HG03108 (cell line): ENCODE results near the gene DOK4.
A peak's percentile ranks its signal among the peaks of the same experiment; 100 is the strongest.

Source experiments
- ATAC-seq: cut with Tn5 transposase; IDR thresholded peaks from one replicate; pipeline ENCODE4 v1.9.1; 2021; ENCODE audit warnings: moderate library complexity; ENCODE audit not compliant: unreplicated experiment

The DOK4 gene

GRCh38 chr16:57478396-57479204 is 7.7 kb downstream of the DOK4 start:
- ATAC-seq: no peak

DNA sequence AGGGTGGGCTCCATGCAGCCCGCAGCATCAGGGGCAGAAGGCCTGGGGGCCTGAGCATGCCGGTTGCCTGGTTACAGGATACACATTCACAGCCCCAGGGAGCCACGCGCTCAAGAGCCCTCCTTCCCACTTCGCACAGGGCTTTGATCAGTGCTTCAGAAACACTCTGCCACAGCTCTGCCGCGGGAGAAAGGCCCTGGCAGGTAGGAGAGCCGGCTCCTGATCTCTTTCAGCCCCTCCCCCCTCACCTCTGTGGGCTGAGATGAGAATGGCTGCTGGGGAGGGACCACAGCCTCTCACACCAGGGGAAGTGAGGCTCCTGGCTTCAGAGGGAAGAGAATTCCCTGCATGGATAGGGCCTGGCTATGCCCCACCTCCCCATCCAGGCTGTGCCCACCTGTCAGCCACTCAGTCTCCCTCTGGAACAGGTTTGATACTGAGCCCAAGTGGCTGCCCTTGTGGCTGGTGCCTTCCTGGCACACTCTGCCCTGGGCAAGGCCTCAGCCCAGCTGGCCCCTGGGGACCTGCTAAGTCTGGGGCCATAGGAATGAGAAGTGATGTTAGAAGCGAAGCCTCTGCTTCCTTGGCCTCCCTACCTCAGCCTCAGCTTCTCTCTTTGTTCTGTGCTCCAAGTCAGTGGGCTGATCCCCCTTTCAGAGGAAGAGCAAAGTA is 8.6 kb downstream of the DOK4 start:
- ATAC-seq: no peak

- no peak for ATAC-seq
Measured at GRCh38 chr16:57476546-57477410, 9.5 kb downstream of the DOK4 start.

DNA sequence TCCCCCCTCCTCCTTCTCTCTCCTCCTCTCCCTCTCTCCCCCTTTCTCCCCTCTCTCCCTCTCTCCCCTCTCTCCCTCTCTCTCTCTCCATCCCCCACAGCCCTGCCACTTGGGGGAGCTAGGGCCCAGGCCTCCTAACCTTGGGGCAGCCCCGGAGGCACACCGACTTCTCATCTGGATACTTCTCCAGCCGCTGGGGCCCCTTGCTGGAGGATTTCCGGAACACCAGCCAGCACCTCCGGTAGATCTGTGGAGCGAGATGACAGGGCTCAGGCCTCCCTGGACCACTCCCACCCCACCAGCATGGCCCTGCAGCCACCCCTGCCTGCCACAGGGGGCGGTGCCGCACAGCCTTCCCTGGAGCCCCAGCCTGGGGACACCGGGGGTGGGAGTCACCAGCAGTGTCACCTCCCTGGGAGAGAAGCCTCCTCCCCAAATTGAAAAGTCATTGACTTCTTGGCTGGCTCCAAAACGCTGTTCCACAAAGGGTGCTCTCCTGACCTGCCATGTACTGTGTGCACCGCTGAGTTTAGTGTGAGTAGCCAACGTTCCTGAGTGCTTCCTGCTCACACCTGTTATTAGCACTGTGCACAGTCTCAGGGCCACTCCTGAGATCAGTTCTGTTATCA is 10.5 kb downstream of the DOK4 start:
- ATAC-seq: peak; percentile 85

DNA sequence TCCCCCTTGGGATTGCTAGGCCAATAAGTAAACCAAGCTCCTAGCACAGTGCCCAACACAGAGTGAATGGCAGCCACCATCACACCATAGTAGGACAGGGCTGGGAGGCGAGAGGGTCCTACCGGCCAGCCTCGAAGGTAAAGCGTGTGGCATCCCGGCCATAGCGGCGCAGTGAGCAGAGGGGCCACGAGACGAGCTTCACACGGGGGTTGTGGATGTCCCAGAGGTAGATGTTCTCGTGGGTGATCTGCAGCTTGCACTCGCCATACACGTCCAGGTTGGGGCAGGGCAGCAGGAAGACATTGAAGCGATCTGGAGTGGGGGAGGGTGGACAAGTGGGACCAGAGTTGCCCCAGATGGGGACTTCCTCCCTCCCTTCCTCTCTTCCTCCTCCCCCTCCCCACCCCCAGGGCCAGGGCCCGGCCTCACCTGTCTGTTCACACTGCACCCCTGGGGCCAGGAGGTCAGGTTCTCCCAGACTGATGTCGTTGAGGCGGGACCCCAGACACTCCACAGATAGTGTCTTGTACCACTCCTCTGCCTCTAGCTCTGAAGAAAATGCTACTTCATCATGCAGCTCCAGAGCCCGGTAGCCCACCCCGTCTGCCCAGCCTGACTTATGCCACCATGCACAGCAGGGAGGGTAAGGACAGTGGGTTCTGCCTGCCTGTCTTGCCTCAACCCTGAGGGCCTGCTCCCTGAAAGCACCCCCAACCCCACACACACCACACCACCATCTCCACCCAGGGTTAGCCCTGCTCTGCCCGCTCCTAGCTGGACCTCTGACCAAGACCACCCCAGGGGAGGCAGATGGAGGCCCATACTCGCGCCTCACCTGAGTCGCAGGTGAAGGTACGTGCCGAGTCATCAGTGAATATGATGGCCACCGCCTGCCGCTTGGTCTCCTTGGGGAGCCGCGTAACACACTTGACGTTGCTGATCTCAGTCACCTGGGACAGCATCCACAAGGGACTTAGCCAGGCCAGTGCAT is 11.3 kb downstream of the DOK4 start:
- no peak for ATAC-seq

- no peak for ATAC-seq
Measured at GRCh38 chr16:57473906-57474305, 12.4 kb downstream of the DOK4 start.

DNA sequence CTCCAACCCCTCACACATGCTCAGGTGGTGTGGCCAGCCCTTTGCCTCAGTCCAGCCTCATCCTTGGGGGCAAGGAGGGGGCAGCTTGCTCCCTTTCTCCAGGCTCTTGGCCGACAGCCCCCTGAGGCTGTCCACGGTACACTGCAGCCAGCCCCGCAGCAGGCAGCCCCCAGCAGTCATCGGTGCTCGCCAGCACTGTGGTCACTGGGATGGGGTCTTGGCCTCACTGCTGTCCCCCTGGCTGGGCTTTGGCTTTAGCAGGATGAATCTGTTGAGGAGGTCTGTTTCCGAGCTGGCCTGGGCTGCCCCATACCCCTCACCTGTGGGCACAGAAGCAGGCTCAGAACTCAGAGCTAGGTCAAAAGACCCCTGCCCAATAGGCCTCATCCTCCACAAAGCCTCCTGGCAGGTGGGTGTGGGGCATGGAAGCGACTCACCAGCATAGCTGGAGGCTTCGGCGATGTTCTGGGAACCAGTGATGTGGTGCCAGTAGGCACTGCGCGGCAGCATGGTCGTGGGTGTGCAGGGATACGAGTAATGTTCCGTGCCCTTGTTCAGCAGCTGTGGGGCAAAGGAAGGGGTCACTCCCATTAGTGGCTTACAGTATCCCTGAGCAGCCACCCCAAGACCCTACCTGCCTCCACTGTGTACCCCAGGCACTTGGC is 13.0 kb downstream of the DOK4 start:
- ATAC-seq: no peak

DNA sequence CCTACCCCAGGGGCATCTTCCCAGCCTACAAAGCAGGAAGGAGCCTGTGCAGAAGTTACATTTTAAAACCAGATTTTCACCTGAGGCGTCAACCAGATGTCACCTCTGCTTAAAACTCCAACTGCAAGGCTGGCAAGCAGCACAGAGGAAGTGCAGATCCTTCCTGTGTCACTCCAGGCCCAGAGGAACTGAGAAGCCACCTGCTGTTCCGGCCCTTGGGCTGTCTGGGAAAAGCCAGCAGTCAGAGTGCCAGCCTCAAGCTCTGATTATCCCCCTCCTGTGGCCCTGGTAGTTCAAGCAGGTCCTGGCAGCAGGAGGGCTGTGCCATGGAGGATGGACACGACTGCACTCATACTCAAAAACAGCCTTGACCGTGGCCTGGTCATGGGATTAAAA is 13.6 kb downstream of the DOK4 start:
- ATAC-seq: no peak

GRCh38 chr16:57471852-57472664 is 14.2 kb downstream of the DOK4 start:
- no peak for ATAC-seq

- no peak for ATAC-seq
Measured at GRCh38 chr16:57471209-57471608, 15.1 kb downstream of the DOK4 start.

DNA sequence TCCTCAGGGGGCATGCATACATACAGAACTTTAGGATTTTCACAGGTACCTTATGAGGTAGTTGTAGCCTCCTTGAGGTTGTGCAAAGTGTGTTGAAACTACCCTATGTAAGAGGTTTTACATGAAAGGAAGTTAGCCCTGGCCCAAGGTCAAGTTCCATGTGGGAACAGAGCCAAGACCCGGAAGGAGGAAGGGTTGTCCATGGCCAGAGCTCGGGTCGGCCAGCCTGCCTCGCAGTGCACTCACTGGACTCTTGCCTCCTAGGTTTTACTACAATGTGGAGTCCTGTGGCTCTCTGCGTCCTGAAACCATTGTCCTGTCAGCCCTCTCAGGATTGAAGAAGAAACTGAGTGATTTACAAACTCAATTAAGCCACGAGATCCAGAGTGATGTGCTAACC is 15.6 kb downstream of the DOK4 start:
- no peak for ATAC-seq

DNA sequence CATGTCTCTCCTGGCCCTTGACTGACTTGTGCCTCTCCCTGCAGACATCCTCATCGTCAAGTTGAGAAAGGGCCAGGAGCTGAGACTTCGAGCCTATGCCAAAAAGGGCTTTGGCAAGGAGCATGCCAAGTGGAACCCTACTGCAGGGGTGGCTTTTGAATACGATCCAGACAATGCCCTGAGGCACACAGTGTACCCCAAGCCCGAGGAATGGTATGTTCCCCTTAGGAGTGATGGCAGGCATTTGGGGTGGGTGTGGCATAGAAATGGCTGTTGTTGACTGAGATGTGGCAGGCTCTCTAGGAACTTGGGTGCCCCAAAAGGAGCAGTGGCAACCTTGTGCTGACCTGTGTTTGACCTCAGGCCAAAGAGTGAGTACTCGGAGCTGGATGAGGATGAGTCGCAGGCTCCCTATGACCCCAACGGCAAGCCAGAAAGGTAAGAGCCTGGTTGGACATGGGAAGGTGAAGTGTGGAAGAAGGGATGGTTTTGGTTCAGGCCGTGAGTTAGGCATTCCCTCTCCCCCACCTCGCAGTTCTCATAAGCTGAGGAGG is 16.3 kb downstream of the DOK4 start:
- ATAC-seq: no peak

GRCh38 chr16:57469046-57469445 is 17.2 kb downstream of the DOK4 start:
- ATAC-seq: no peak

GRCh38 chr16:57468346-57468745 is 17.9 kb downstream of the DOK4 start:
- ATAC-seq: no peak

GRCh38 chr16:57464523-57464922 is 21.8 kb downstream of the DOK4 start:
- ATAC-seq: no peak

GRCh38 chr16:57462978-57463362 is 23.3 kb downstream of the DOK4 start:
- no peak for ATAC-seq

GRCh38 chr16:57462209-57462977 is 23.9 kb downstream of the DOK4 start, which contains the start of gene POLR2C:
POLR2C (plus strand) TSS chr16:57462679; CDS start chr16:57462725, 46 bp downstream.
- ATAC-seq: peak; percentile 94
